T-cell (primary cell): ENCODE results near the gene FYN. TPM values are rescaled to one million over a fixed set of nuclear protein-coding genes. Genes with fewer than 3 reads are reported as not detected.
"Not testable (repeated sequence)": the region's sequence is repeated elsewhere in the genome, so short reads cannot be mapped to it uniquely, and the experiment has no call there.

Experiments used
- ATAC-seq, 4 experiments: fragments of 200-7000 bp in 3 of 4; fragments of 150-1000 bp in 1 of 4; cut with Tn5 transposase; replicated peaks in 1 of 4; 1 replicate in 3 of 4; 2 replicates in 1 of 4; pipeline ENCODE4 v1.10.0; 2021; ENCODE audit warnings: moderate library complexity in 3 of 4, mild to moderate bottlenecking in 2 of 4, moderate number of reproducible peaks in 1 of 4
- CTCF ChIA-PET, 2 donors: fragments of 300-600 bp; sonication (Branson Sonifier 250); formaldehyde crosslinking; loops; one replicate each; lab custom pipeline; 2022; ENCODE audit warnings: antibody characterized with exemption in 2 of 2; lab: Charles Lee
- POLR2A ChIA-PET, 2 donors: fragments of 300-600 bp; sonication (Branson Sonifier 250); formaldehyde crosslinking; loops; one replicate each; lab custom pipeline; 2022; ENCODE audit warnings: antibody characterized with exemption in 2 of 2; lab: Charles Lee
- DNase-seq, 35 experiments: peaks; one replicate each; pipeline versions ENCODE4 v3.0.0 to v3.0.0-alpha.2; 2013 to 2023
- H3K27ac ChIP-seq: one replicate; pipeline ENCODE4 v1.5.1; 2013; ENCODE audit warnings: low read length
- H3K27me3 ChIP-seq, 2 experiments: replicated peaks in 1 of 2; 1 replicate in 1 of 2; 2 replicates in 1 of 2; pipeline versions ENCODE4 v1.6.1 to v1.7.0; 2013; ENCODE audit warnings: low read length in 1 of 2, mixed read lengths in 1 of 2; ENCODE audit not compliant: control insufficient read depth in 2 of 2, insufficient read depth in 2 of 2; ENCODE audit errors: extremely low read depth in 1 of 2
- H3K36me3 ChIP-seq, 2 donors: 1 replicate in 1 of 2; 2 replicates in 1 of 2; pipeline versions ENCODE4 v1.6.1 to v1.7.0; 2013; ENCODE audit warnings: low read length in 1 of 2; ENCODE audit not compliant: control insufficient read depth in 2 of 2, insufficient read depth in 1 of 2; ENCODE audit errors: extremely low read depth in 1 of 2
- H3K4me1 ChIP-seq, 2 experiments: 1 replicate in 1 of 2; 2 replicates in 1 of 2; pipeline versions ENCODE4 v1.6.1 to v1.7.0; 2013; ENCODE audit warnings: low read length in 2 of 2, mixed read lengths in 1 of 2; ENCODE audit not compliant: insufficient read depth in 2 of 2, control insufficient read depth in 1 of 2; ENCODE audit errors: extremely low read depth in 1 of 2
- H3K4me3 ChIP-seq, 2 donors: 1 replicate in 1 of 2; 2 replicates in 1 of 2; pipeline versions ENCODE4 v1.5.1 to v1.7.0; 2013; ENCODE audit warnings: mild to moderate bottlenecking in 2 of 2, low read length in 1 of 2, moderate library complexity in 1 of 2; ENCODE audit not compliant: control insufficient read depth in 1 of 2; ENCODE audit errors: extremely low read depth in 1 of 2
- H3K9me3 ChIP-seq: 2 replicates; pipeline ENCODE4 v1.7.0; 2013
- H3K27ac Mint-ChIP-seq, 2 donors: one replicate each; pipeline ENCODE4 v1.8.0; 2020 to 2021; ENCODE audit warnings: mild to moderate bottlenecking in 2 of 2, mixed read lengths in 2 of 2
- H3K27me3 Mint-ChIP-seq, 2 donors: one replicate each; pipeline ENCODE4 v1.8.0; 2021 to 2022; ENCODE audit warnings: mixed read lengths in 2 of 2
- H3K36me3 Mint-ChIP-seq: one replicate; pipeline ENCODE4 v1.8.0; 2021; ENCODE audit warnings: mixed read lengths
- H3K4me1 Mint-ChIP-seq, 3 donors: one replicate each; pipeline ENCODE4 v1.8.0; 2020 to 2022; ENCODE audit warnings: mixed read lengths in 3 of 3, mild to moderate bottlenecking in 1 of 3
- H3K4me3 Mint-ChIP-seq, 3 donors: one replicate each; pipeline ENCODE4 v1.8.0; 2020 to 2022; ENCODE audit warnings: mild to moderate bottlenecking in 3 of 3, mixed read lengths in 3 of 3, moderate library complexity in 3 of 3
- H3K9me3 Mint-ChIP-seq, 3 donors: one replicate each; pipeline ENCODE4 v1.8.0; 2020 to 2022; ENCODE audit warnings: mixed read lengths in 3 of 3
- WGBS: methylation state at CpG from one replicate; pipeline ENCODE4 v1.1.5; 2013; ENCODE audit warnings: missing lambda C conversion rate; ENCODE audit not compliant: insufficient coverage; 5-methylcytosine and 5-hydroxymethylcytosine counted together
- total RNA-seq, 35 experiments: library from RNA in 6 of 35; stranded (reverse) in 6 of 35; fragments of 120-200 nt in 1 of 35; gene quantifications; one replicate each; pipeline versions ENCODE4 v1.2.1 to v1.2.4 and lab custom pipeline; 2013 to 2026

The FYN gene
- total RNA-seq, 5 donors from 2014 or later (not counting 1 experiment from before 2014, with no cell fraction given): 466 to 573 (median 534) TPM

- no peak overlapping the region for H3K27ac ChIP-seq
- H3K27ac Mint-ChIP-seq: peak overlapping the region; percentile 84 to 92
- H3K36me3 ChIP-seq: peaks cover 3 to 87% of the 10 kb centered on the region in 2 donors
- H3K36me3 Mint-ChIP-seq: peaks cover 72% of the 10 kb centered on the region
- ATAC-seq (no peak), DNase-seq (no peak)
- peaks cover 85 to 88% (median 87%) of the 10 kb centered on the region in 3 donors for H3K4me1 Mint-ChIP-seq
- no peak overlapping the region for H3K4me3 ChIP-seq
- peaks cover 9 to 48% of the 10 kb centered on the region in 2 experiments for H3K4me1 ChIP-seq
- no peaks in the 10 kb centered on the region for H3K9me3 ChIP-seq
- POLR2A ChIA-PET: no interaction called here
- H3K9me3 Mint-ChIP-seq: no peaks in the 10 kb centered on the region
- no CpG with 5 or more reads among the region's 2 CpGs for WGBS
- peak overlapping the region in 1 of 3 donors; percentile 62 for H3K4me3 Mint-ChIP-seq
- CTCF ChIA-PET: interaction anchor here in 1 of 2 donors (0.6 kb wide), 1 partner anchor 297 kb away, joined by 3 read pairs; no protein-coding TSS in a partner anchor
- no peaks in the 10 kb centered on the region for H3K27me3 Mint-ChIP-seq
- H3K27me3 ChIP-seq: no peaks in the 10 kb centered on the region
Observed at GRCh38 chr6:111685526-111685925, 187.7 kb downstream of the FYN start.

DNA sequence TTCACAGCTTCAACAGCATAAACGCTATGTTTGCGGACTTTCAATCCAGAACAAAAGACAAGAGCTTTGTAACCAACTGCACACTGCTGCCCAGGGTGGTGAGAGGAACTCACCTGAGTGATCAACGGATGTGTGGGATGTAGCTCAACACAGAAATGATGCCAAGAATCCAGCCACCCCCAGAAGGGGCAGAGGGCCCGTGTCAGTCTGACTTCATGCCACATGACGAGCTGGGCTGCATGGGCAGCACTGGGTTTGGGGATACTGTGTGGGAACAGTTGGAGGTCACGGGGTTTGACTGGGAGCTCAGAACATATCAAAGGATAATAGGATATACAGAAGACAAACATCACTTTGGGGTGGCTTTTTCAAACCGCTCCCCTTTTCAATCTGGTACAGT is 188.2 kb downstream of the FYN start:
- peak overlapping the region; percentile 84 to 92 for H3K27ac Mint-ChIP-seq
- Histone ChIP-seq H3K4me1 (peaks cover 9 to 51% of the 10 kb centered on the region in 2 experiments), H3K27me3 (no peaks in the 10 kb centered on the region), H3K36me3 (peaks cover 3 to 87% of the 10 kb centered on the region in 2 donors), H3K9me3 (no peaks in the 10 kb centered on the region), H3K27ac (no peak overlapping the region), H3K4me3 (no peak overlapping the region)
- no peaks in the 10 kb centered on the region for H3K9me3 Mint-ChIP-seq
- peaks cover 72% of the 10 kb centered on the region for H3K36me3 Mint-ChIP-seq
- ChIA-PET POLR2A (interaction anchor here in 1 of 2 donors (0.6 kb wide), 1 partner anchor 1114 kb away, joined by 3 read pairs; no protein-coding TSS in a partner anchor), CTCF (interaction anchor here in 1 of 2 donors (0.6 kb wide), 1 partner anchor 298 kb away, joined by 3 read pairs; no protein-coding TSS in a partner anchor)
- WGBS: 80% methylated on average over 3 of the region's 7 CpGs
- DNase-seq (no peak), ATAC-seq (no peak)
- H3K27me3 Mint-ChIP-seq: no peaks in the 10 kb centered on the region
- peaks cover 88 to 89% (median 88%) of the 10 kb centered on the region in 3 donors for H3K4me1 Mint-ChIP-seq
- H3K4me3 Mint-ChIP-seq: peak overlapping the region in 1 of 3 donors; percentile 62

GRCh38 chr6:111683749-111684267 is 189.4 kb downstream of the FYN start:
- CTCF ChIA-PET: no interaction called here
- H3K36me3 Mint-ChIP-seq: peaks cover 70% of the 10 kb centered on the region

GRCh38 chr6:111683157-111683556 is 190.1 kb downstream of the FYN start:
- Mint-ChIP-seq H3K27ac (peak overlapping the region; percentile 84 to 92), H3K9me3 (no peaks in the 10 kb centered on the region), H3K36me3 (peaks cover 71% of the 10 kb centered on the region), H3K4me3 (peak overlapping the region in 1 of 3 donors; percentile 62), H3K4me1 (peaks cover 90 to 91% (median 91%) of the 10 kb centered on the region in 3 donors), H3K27me3 (no peaks in the 10 kb centered on the region)
- H3K4me1 ChIP-seq: peaks cover 9 to 52% of the 10 kb centered on the region in 2 experiments
- peak overlapping the region; percentile 49 for H3K27ac ChIP-seq
- H3K4me3 ChIP-seq: no peak overlapping the region
- POLR2A ChIA-PET: interaction anchor here in 1 of 2 donors (0.9 kb wide), 1 partner anchor 12 kb away, joined by 3 read pairs; no protein-coding TSS in a partner anchor
- ATAC-seq (no peak), DNase-seq (no peak)
- 98% methylated on average over 4 of the region's 5 CpGs for WGBS
- H3K9me3 ChIP-seq: no peaks in the 10 kb centered on the region
- CTCF ChIA-PET: interaction anchor here in 1 of 2 donors (0.6 kb wide), 1 partner anchor 10 kb away, joined by 3 read pairs; no protein-coding TSS in a partner anchor
- no peaks in the 10 kb centered on the region for H3K27me3 ChIP-seq
- peaks cover 3 to 87% of the 10 kb centered on the region in 2 donors for H3K36me3 ChIP-seq

More at GRCh38 chr6:111683749-111684267, 189.4 kb downstream of the FYN start:
- Histone ChIP-seq H3K36me3 (peaks cover 3 to 87% of the 10 kb centered on the region in 2 donors), H3K4me3 (no peak overlapping the region), H3K9me3 (no peaks in the 10 kb centered on the region), H3K27me3 (no peaks in the 10 kb centered on the region), H3K4me1 (peaks cover 9 to 52% of the 10 kb centered on the region in 2 experiments), H3K27ac (peak overlapping the region; percentile 49)
- Mint-ChIP-seq H3K27me3 (no peaks in the 10 kb centered on the region), H3K9me3 (no peaks in the 10 kb centered on the region), H3K27ac (peak overlapping the region; percentile 84 to 92), H3K4me1 (peaks cover 89 to 93% (median 89%) of the 10 kb centered on the region in 3 donors), H3K4me3 (peak overlapping the region; percentile 0 to 62 (median 37))
- ATAC-seq (peak in 2 of 4 experiments; percentile 31 to 38), DNase-seq (peak in 1 of 35 experiments; percentile 26)
- POLR2A ChIA-PET: interaction anchor here in 1 of 2 donors (0.6 to 0.7 kb wide), 3 partner anchors 10 to 79 kb away, joined by 3 to 5 read pairs (median 5); no protein-coding TSS in a partner anchor
- 96% methylated on average over 2 of the region's 5 CpGs for WGBS

- no peak overlapping the region for H3K4me3 ChIP-seq
- Mint-ChIP-seq H3K4me3 (no peak overlapping the region), H3K27ac (peak overlapping the region; percentile 75 to 84), H3K27me3 (no peaks in the 10 kb centered on the region), H3K4me1 (peaks cover 86 to 94% (median 92%) of the 10 kb centered on the region in 3 donors), H3K9me3 (no peaks in the 10 kb centered on the region), H3K36me3 (peaks cover 70% of the 10 kb centered on the region)
- no peak for DNase-seq
- peaks cover 3 to 91% of the 10 kb centered on the region in 2 donors for H3K36me3 ChIP-seq
- POLR2A ChIA-PET: no interaction called here
- no peak for ATAC-seq
- no peaks in the 10 kb centered on the region for H3K9me3 ChIP-seq
- H3K4me1 ChIP-seq: peaks cover 11 to 52% of the 10 kb centered on the region in 2 experiments
- CTCF ChIA-PET: interaction anchor here in 1 of 2 donors (0.6 kb wide), 1 partner anchor 172 kb away, joined by 8 read pairs; no protein-coding TSS in a partner anchor
- no peak overlapping the region for H3K27ac ChIP-seq
- no CpG with 5 or more reads among the region's 3 CpGs for WGBS
- H3K27me3 ChIP-seq: no peaks in the 10 kb centered on the region
Observed at GRCh38 chr6:111681860-111682259, 191.4 kb downstream of the FYN start.

DNA sequence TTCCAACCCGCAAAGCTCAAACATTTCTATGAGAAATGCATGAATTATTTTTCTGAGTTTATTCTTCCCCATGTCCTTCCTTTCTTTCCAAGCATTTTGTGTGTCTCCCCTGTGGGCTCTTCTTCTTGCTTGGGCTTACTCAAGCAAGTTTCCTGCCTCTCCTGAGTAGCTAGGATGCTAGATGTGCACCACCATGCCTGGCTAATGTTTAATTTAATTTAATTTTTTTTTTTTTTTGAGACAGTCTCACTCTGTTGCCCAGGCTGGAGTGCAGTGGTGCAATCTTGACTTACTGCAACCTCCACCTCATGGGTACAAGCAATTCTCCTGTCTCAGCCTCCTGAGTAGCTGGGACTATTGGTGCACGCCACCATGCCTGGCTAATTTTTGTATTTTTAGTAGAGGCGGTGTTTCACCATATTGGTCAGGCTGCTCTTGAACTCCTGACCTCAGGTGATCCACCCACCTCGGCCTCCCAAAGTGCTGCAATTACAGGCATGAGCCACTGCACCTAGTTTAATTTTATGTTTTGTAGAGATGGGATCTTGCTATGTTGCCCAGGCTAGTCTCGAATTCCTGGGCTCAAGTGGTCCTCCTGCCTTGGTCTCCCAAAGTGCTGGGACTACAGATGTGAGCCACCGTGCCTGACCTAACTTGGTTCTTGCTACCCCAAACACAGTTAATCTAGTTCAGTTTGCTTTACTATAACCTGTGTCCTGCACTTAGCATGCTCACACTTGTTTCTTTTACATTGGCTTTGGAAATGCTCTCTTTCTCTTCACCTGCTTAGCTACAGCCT is 192.2 kb downstream of the FYN start:
- Mint-ChIP-seq H3K4me1 (peaks cover 84 to 93% (median 91%) of the 10 kb centered on the region in 3 donors), H3K36me3 (peaks cover 72% of the 10 kb centered on the region), H3K27ac (peak overlapping the region; percentile 12 to 84)
- H3K4me3 Mint-ChIP-seq, H3K27ac ChIP-seq, H3K9me3 ChIP-seq, H3K9me3 Mint-ChIP-seq, H3K27me3 ChIP-seq, DNase-seq, H3K27me3 Mint-ChIP-seq, CTCF ChIA-PET, ATAC-seq, H3K4me3 ChIP-seq: not testable (repeated sequence)
- H3K36me3 ChIP-seq: peaks cover 3 to 88% of the 10 kb centered on the region in 2 donors
- 100% methylated on average over 2 of the region's 6 CpGs for WGBS
- POLR2A ChIA-PET: interaction anchor here in 1 of 2 donors (0.6 kb wide), 1 partner anchor 481 kb away, joined by 4 read pairs; no protein-coding TSS in a partner anchor
- peaks cover 16 to 45% of the 10 kb centered on the region in 2 experiments for H3K4me1 ChIP-seq
